SK-N-SH (cell line): Measurements from ENCODE around the gene FXYD7. TPM values are rescaled to one million over a fixed set of nuclear protein-coding genes. Genes with fewer than 3 reads are reported as not detected.

Experiments used
- CTCF ChIA-PET: fragments of 300-600, 350-600 bp; formaldehyde crosslinking; extraction: SDS; loops from one replicate; lab custom pipeline; 2021; lab: Yijun Ruan, JAX
- POLR2A ChIA-PET: fragments of 350-600 bp; sonication (Branson Sonifier 250); formaldehyde crosslinking; extraction: SDS; loops from one replicate; lab custom pipeline; 2020; ENCODE audit warnings: antibody characterized with exemption, inconsistent platforms; lab: Yijun Ruan, JAX
- DNase-seq: peaks from one replicate; pipeline ENCODE4 v3.0.0; 2012
- H2AFZ ChIP-seq: fragments of 200-600 bp; sonication (generic); 2 replicates; pipeline ENCODE4 v1.8.1; 2016; ENCODE audit warnings: antibody characterized with exemption, mild to moderate bottlenecking, low read depth
- H3F3A ChIP-seq: fragments of 200-600 bp; sonication (generic); replicated peaks from 2 replicates; pipeline ENCODE3; 2016; ENCODE audit warnings: antibody characterized with exemption, mild to moderate bottlenecking; ENCODE audit not compliant: insufficient read depth
- H3K27ac ChIP-seq, 2 experiments: fragments of 200-500 bp in 1 of 2; fragments of 200-600 bp in 1 of 2; sonication (Bioruptor generic) in 1 of 2; sonication (generic), shearing (Covaris generic) in 1 of 2; 2 replicates each; pipeline versions ENCODE4 v1.5.1 to v1.6.1; 2014 to 2016; ENCODE audit warnings: low read depth in 2 of 2, inconsistent platforms in 1 of 2, low read length in 1 of 2, mild to moderate bottlenecking in 1 of 2, mixed read lengths in 1 of 2
- H3K27me3 ChIP-seq: fragments of 200-600 bp; sonication (generic), shearing (Covaris generic); 2 replicates; pipeline ENCODE4 v1.6.1; 2016; ENCODE audit warnings: mixed run types; ENCODE audit not compliant: insufficient read depth
- H3K36me3 ChIP-seq, 2 experiments: fragments of 200-500 bp in 1 of 2; fragments of 200-600 bp in 1 of 2; sonication (Bioruptor generic) in 1 of 2; sonication (generic) in 1 of 2; replicated peaks in 1 of 2; 2 replicates each; pipeline versions ENCODE3 to v1.5.1; 2014 to 2016; ENCODE audit warnings: low read length in 1 of 2, mild to moderate bottlenecking in 1 of 2; ENCODE audit not compliant: insufficient read depth in 2 of 2, control insufficient read depth in 1 of 2
- H3K4me1 ChIP-seq, 2 experiments: fragments of 200-500 bp in 1 of 2; fragments of 200-600 bp in 1 of 2; sonication (Bioruptor generic) in 1 of 2; sonication (generic), shearing (Covaris generic) in 1 of 2; 2 replicates each; pipeline versions ENCODE4 v1.5.1 to v1.6.1; 2014 to 2016; ENCODE audit warnings: low read depth in 1 of 2, low read length in 1 of 2, mixed run types in 1 of 2; ENCODE audit not compliant: insufficient read depth in 2 of 2, control insufficient read depth in 1 of 2
- H3K4me2 ChIP-seq: fragments of 200-600 bp; sonication (generic), shearing (Covaris generic); 2 replicates; pipeline ENCODE4 v1.6.1; 2017; ENCODE audit warnings: mixed run types
- H3K4me3 ChIP-seq, 2 experiments: fragments of 200-500 bp in 1 of 2; fragments of 200-600 bp in 1 of 2; sonication (Bioruptor generic) in 1 of 2; sonication (generic), shearing (Covaris generic) in 1 of 2; 2 replicates each; pipeline versions ENCODE4 v1.5.1 to v1.8.1; 2014 to 2016; ENCODE audit warnings: low read depth in 2 of 2, inconsistent platforms in 1 of 2, low read length in 1 of 2, mild to moderate bottlenecking in 1 of 2, mixed read lengths in 1 of 2, moderate library complexity in 1 of 2
- H3K79me2 ChIP-seq: fragments of 200-600 bp; sonication (generic); 2 replicates; pipeline ENCODE4 v1.8.1; 2017; ENCODE audit warnings: mild to moderate bottlenecking; ENCODE audit not compliant: insufficient read depth
- H3K9ac ChIP-seq: fragments of 200-600 bp; sonication (generic); 2 replicates; pipeline ENCODE4 v1.6.1; 2017; ENCODE audit warnings: mixed run types
- H3K9me2 ChIP-seq: fragments of 200-600 bp; sonication (generic); 2 replicates; pipeline ENCODE4 v1.6.1; 2017; ENCODE audit warnings: mixed run types
- H3K9me3 ChIP-seq: fragments of 200-600 bp; sonication (generic); 2 replicates; pipeline ENCODE4 v1.6.1; 2017; ENCODE audit warnings: mixed run types, mild to moderate bottlenecking, moderate library complexity
- H4K20me1 ChIP-seq: fragments of 200-600 bp; sonication (generic); 2 replicates; pipeline ENCODE4 v1.6.1; 2017; ENCODE audit warnings: mild to moderate bottlenecking, mixed run types; ENCODE audit not compliant: insufficient read depth
- GABPA ChIP-seq: IDR thresholded peaks from 2 replicates; pipeline ENCODE4 v1.4.0; 2012; ENCODE audit warnings: low read depth, mild to moderate bottlenecking
- SIN3A ChIP-seq: IDR thresholded peaks from 2 replicates; pipeline ENCODE4 v1.6.1; 2012; ENCODE audit warnings: low read depth, mild to moderate bottlenecking, low read length, moderate library complexity, borderline replicate concordance
- SMC3 ChIP-seq: IDR thresholded peaks from 2 replicates; pipeline ENCODE4 v1.6.1; 2012; ENCODE audit warnings: low read depth, low read length, improper control_type of control experiment
- TCF12 ChIP-seq: IDR thresholded peaks from 2 replicates; pipeline ENCODE4 v1.4.0; 2012
- ZBTB33 ChIP-seq: IDR thresholded peaks from 2 replicates; pipeline ENCODE4 v1.4.0; 2012; ENCODE audit warnings: low read depth, borderline replicate concordance
- WGBS: methylation state at CpG from one replicate; pipeline ENCODE4 v1.1.6; 2017; ENCODE audit warnings: low lambda C conversion rate; 5-methylcytosine and 5-hydroxymethylcytosine counted together
- polyA plus RNA-seq, 3 experiments: library from polyadenylated mRNA; depleted of rRNA; stranded (reverse); fragments of >200 nt; gene quantifications; 2 replicates each; pipeline ENCODE4 v1.2.3, GENCODE V29; 2012

FXYD7 gene
- polyA plus RNA-seq, 1 of the 3 experiments (the other 2 are of a cell fraction): 0.44 TPM

- H3K9ac ChIP-seq: no peak overlapping the region
- H3K4me3 ChIP-seq: no peak overlapping the region
- CTCF ChIA-PET: interaction anchor here (0.9 to 7.5 kb wide), 5 partner anchors 8 to 79 kb away, joined by 4 to 60 read pairs (median 21); partner anchors contain the start of genes FXYD1, FXYD3, FXYD7 and LGI4
Measured at GRCh38 chr19:35122687-35123551, 20.1 kb upstream of the FXYD7 start.

GRCh38 chr19:35123573-35123972, 19.5 kb upstream of the FXYD7 start:
- Histone ChIP-seq H3K4me2 (peak overlapping the region; percentile 89; the same call in 1 of the 2 replicates), H3K27ac (no peak overlapping the region), H3F3A (no peaks in the 10 kb centered on the region), H3K27me3 (no peaks in the 10 kb centered on the region; the same call in 1 of the 2 replicates), H3K79me2 (no peaks in the 10 kb centered on the region), H2AFZ (no peak overlapping the region; the same call in 1 of the 2 replicates), H3K9me3 (no peaks in the 10 kb centered on the region)
- WGBS: 91% methylated on average over 5 of the region's 5 CpGs
- ChIA-PET POLR2A (interaction anchor here (0.6 kb wide), 1 partner anchor 79 kb away, joined by 3 read pairs; no protein-coding TSS in a partner anchor), CTCF (interaction anchor here (0.9 to 7.5 kb wide), 5 partner anchors 9 to 79 kb away, joined by 4 to 60 read pairs (median 21); partner anchors contain the start of genes FXYD1, FXYD3, FXYD7 and LGI4)
- TF ChIP-seq TCF12 (no peak), SMC3 (no peak)
- TF ChIP-seq, all 33 proteins: peak for 0
- no peak overlapping the region for H3K9ac ChIP-seq
- H3K36me3 ChIP-seq: no peaks in the 10 kb centered on the region
- no peaks in the 10 kb centered on the region for H3K9me2 ChIP-seq
- no peaks in the 10 kb centered on the region for H4K20me1 ChIP-seq
- H3K4me1 ChIP-seq: peaks cover 0 to 8% of the 10 kb centered on the region in 2 experiments; a peak in 1 of 4 replicates
- no peak overlapping the region for H3K4me3 ChIP-seq
- DNase-seq: no peak

More at GRCh38 chr19:35122687-35123551, 20.1 kb upstream of the FXYD7 start:
- H3K4me2 ChIP-seq: no peak overlapping the region
- TF ChIP-seq GABPA (no peak), SIN3A (no peak), ZBTB33 (no peak)
- POLR2A ChIA-PET: interaction anchor here (0.6 kb wide), 1 partner anchor 78 kb away, joined by 3 read pairs; no protein-coding TSS in a partner anchor
- no peaks in the 10 kb centered on the region for H3K9me2 ChIP-seq
- DNase-seq: no peak
- no peak overlapping the region for H3K27ac ChIP-seq
- no peak overlapping the region for H2AFZ ChIP-seq
- no peaks in the 10 kb centered on the region for H3K9me3 ChIP-seq
- H3K27me3 ChIP-seq: no peaks in the 10 kb centered on the region; the same call in 1 of the 2 replicates
- H3K36me3 ChIP-seq: no peaks in the 10 kb centered on the region
- H3K79me2 ChIP-seq: no peaks in the 10 kb centered on the region
- WGBS: 83% methylated on average over 9 of the region's 19 CpGs
- H3K4me1 ChIP-seq: peaks cover 0 to 8% of the 10 kb centered on the region in 2 experiments; a peak in 1 of 4 replicates
- no peaks in the 10 kb centered on the region for H4K20me1 ChIP-seq
- no peaks in the 10 kb centered on the region for H3F3A ChIP-seq
